ENCODE results near the gene GIPR. TPM values are rescaled to one million over a fixed set of nuclear protein-coding genes. Genes with fewer than 3 reads are reported as not detected.

Gene GIPR, protein sequence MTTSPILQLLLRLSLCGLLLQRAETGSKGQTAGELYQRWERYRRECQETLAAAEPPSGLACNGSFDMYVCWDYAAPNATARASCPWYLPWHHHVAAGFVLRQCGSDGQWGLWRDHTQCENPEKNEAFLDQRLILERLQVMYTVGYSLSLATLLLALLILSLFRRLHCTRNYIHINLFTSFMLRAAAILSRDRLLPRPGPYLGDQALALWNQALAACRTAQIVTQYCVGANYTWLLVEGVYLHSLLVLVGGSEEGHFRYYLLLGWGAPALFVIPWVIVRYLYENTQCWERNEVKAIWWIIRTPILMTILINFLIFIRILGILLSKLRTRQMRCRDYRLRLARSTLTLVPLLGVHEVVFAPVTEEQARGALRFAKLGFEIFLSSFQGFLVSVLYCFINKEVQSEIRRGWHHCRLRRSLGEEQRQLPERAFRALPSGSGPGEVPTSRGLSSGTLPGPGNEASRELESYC
- total RNA-seq (2016; rRNA removed; fragmentation: Illumina TruSeq; extraction: Trizol): 0.15 TPM in 1 of 2 replicates, not detected in the other
- total RNA-seq (2016; cell fraction: cytosol; rRNA removed; fragmentation: Illumina TruSeq; extraction: Trizol; ENCODE audit: low read depth): not detected in 2 replicates
- not detected in 2 replicates for total RNA-seq (2016; cell fraction: insoluble cytoplasmic fraction; rRNA removed; fragmentation: Illumina TruSeq; extraction: Trizol)
- 0.07 TPM in 1 of 2 replicates, not detected in the other for total RNA-seq (2016; cell fraction: membrane; rRNA removed; fragmentation: Illumina TruSeq; extraction: Trizol)
- total RNA-seq (2016; cell fraction: nucleus; rRNA removed; fragmentation: Illumina TruSeq; extraction: Trizol): not detected in 2 replicates
- polyA plus RNA-seq (2011; rRNA removed): 1.2 and 1.7 TPM in 2 replicates
- 0.23 and 0.27 TPM in 2 replicates for polyA plus RNA-seq (2011; cell fraction: cytosol; rRNA removed)
- polyA plus RNA-seq (2011; cell fraction: nucleus; rRNA removed): 10.6 TPM in 2 replicates
- 1.3 and 2.2 TPM in 2 replicates for polyA plus RNA-seq (2012)
- polyA plus RNA-seq (2016; cell fraction: cytosol; fragmentation: Illumina TruSeq; extraction: Trizol; ENCODE audit: low read depth): not detected in 2 replicates
- polyA plus RNA-seq (2016; cell fraction: insoluble cytoplasmic fraction; fragmentation: Illumina TruSeq; extraction: Trizol; ENCODE audit: low read depth): not detected in 2 replicates
- not detected in 2 replicates for polyA plus RNA-seq (2016; cell fraction: membrane; fragmentation: Illumina TruSeq; extraction: Trizol; ENCODE audit: low read depth)
- polyA plus RNA-seq (2016; cell fraction: nucleus; fragmentation: Illumina TruSeq; extraction: Trizol; ENCODE audit: insufficient read depth, low read depth): 0.31 TPM in 2 replicates
- polyA minus RNA-seq (2011; rRNA and poly(A)+ RNA removed; ENCODE audit: low replicate concordance): 0.47 and 2.5 TPM in 2 replicates
- polyA minus RNA-seq (2011; cell fraction: cytosol; rRNA and poly(A)+ RNA removed): 0.59 TPM in 1 of 2 replicates, not detected in the other
- 4.5 and 7.2 TPM in 2 replicates for polyA minus RNA-seq (2011; cell fraction: nucleus; rRNA and poly(A)+ RNA removed)
- percentile 24 among the genes with signal in this experiment for Bru-seq, nascent RNA
- percentile 20 among the genes with signal in this experiment for BruChase-seq, experiment 1, labeled RNA remaining after a 6-hour chase
- percentile 21 among the genes with signal in this experiment for BruChase-seq, experiment 2, labeled RNA remaining after a 2-hour chase
- long read RNA-seq, experiment 1, partial matches to known transcripts: 0 of 1 reads
- long read RNA-seq, experiment 1, other reads (novel, unspliced or antisense): 1 of 1 reads
- long read RNA-seq, experiment 2, partial matches to known transcripts: 0 of 1 reads
- long read RNA-seq, experiment 2, other reads (novel, unspliced or antisense): 1 of 1 reads

- H3K79me2 ChIP-seq (ENCODE audit: insufficient read depth, low read length): no peaks in the 10 kb centered on the region
- no peak for FAIRE-seq
- no peaks in the 10 kb centered on the region for H3K9me3 ChIP-seq (ENCODE audit: low read length)
- in situ Hi-C loops (cut with HindIII; ENCODE audit: extremely low pct_ligation_motif_present, low pct_unique_long_range_greater_than_20kb) (no loop called here), intact Hi-C loops (cut with micrococcal nuclease; ENCODE audit: unreplicated experiment) (no loop called here)
- ATAC-seq: peak; percentile 61
- POLR2A ChIA-PET: interaction anchor here (0.8 to 2.4 kb wide), 4 partner anchors 10 to 84 kb away, joined by 3 to 12 read pairs (median 4); partner anchors contain the start of genes QPCTL and SNRPD2
- H4K20me1 ChIP-seq (ENCODE audit: insufficient read depth, low read length): no peaks in the 10 kb centered on the region
- H3K4me2 ChIP-seq (ENCODE audit: low read depth, low read length): peak within 1 kb of the TSS; percentile 96
- peak within 1 kb of the TSS; percentile 35; the same call in 1 of the 2 replicates for H3K9ac ChIP-seq (ENCODE audit: insufficient read depth, low read depth, low read length)
- no peak within 1 kb of the TSS for H3K27ac ChIP-seq (ENCODE audit: extremely low read length, insufficient read depth, low read length)
- H3K4me3 ChIP-seq (replicated peaks in 1 of 3; ENCODE audit: insufficient read depth in 1 of 3, low read depth in 2 of 3, low read length in 3 of 3): peak within 1 kb of the TSS; percentile 60 to 78 (median 65)
- CTCF ChIA-PET (ENCODE audit: low intra/inter-chr PET ratio, low total read pairs): no interaction called here
- no peaks in the 10 kb centered on the region for H3K36me3 ChIP-seq (replicated peaks in 1 of 2; ENCODE audit: control insufficient read depth in 1 of 2, insufficient read depth in 2 of 2, low read length in 2 of 2)
- BruUV-seq (replicated peaks): no TSS peak
- peak within 1 kb of the TSS; percentile 72 for H2AFZ ChIP-seq (ENCODE audit: low read length)
- H3K4me1 ChIP-seq (ENCODE audit: insufficient read depth, low read length): peaks cover 44% of the 10 kb centered on the region
- WGBS (ENCODE audit: low lambda C conversion rate): 4% methylated on average over 4 of the region's 15 CpGs
- peaks cover 2 to 11% of the 10 kb centered on the region in 2 experiments; a peak in 3 of 5 replicates for H3K27me3 ChIP-seq (ENCODE audit: control insufficient read depth in 1 of 2, insufficient read depth in 2 of 2, low read length in 2 of 2)
- peak; percentile 44 for DNase-seq (ENCODE audit: low spot score)
- TF ChIP-seq MEIS2 (CRISPR knock-in tag; IDR thresholded peaks at IDR 0.05) (0 out of 2 replicates have a peak, but pooled peaks have one; percentile 31), IKZF1 (IDR thresholded peaks at IDR 0.05) (no peak), SIX4 (CRISPR knock-in tag; IDR thresholded peaks at IDR 0.05) (no peak), NR1H2 (CRISPR knock-in tag; IDR thresholded peaks at IDR 0.05; ENCODE audit: borderline replicate concordance, low read depth) (no peak), ZBTB7A (CRISPR knock-in tag; IDR thresholded peaks at IDR 0.05) (no peak), SRSF1 (optimal IDR thresholded peaks at IDR 0.05; ENCODE audit: low read depth, low read length) (no peak), ZC3H13 (CRISPR knock-in tag; IDR thresholded peaks at IDR 0.05) (no peak), ZBTB14 (CRISPR knock-in tag; IDR thresholded peaks at IDR 0.05) (no peak), ZNF382 (CRISPR knock-in tag; IDR thresholded peaks at IDR 0.05; ENCODE audit: borderline replicate concordance) (no peak), HNRNPLL (IDR thresholded peaks at IDR 0.05; ENCODE audit: low read depth, low read length, poor library complexity, severe bottlenecking) (peak; percentile 18), CREB1 (IDR thresholded peaks at IDR 0.05) (peak; percentile 42; the same call in 1 of the 2 replicates), CREB1 (CRISPR knock-in tag; IDR thresholded peaks at IDR 0.05) (no peak), SNRNP70 (IDR thresholded peaks at IDR 0.05; ENCODE audit: low read depth, low read length) (no peak), ZNF709 (CRISPR knock-in tag; IDR thresholded peaks at IDR 0.05) (no peak)
- TF ChIP-seq, protein P1, sequence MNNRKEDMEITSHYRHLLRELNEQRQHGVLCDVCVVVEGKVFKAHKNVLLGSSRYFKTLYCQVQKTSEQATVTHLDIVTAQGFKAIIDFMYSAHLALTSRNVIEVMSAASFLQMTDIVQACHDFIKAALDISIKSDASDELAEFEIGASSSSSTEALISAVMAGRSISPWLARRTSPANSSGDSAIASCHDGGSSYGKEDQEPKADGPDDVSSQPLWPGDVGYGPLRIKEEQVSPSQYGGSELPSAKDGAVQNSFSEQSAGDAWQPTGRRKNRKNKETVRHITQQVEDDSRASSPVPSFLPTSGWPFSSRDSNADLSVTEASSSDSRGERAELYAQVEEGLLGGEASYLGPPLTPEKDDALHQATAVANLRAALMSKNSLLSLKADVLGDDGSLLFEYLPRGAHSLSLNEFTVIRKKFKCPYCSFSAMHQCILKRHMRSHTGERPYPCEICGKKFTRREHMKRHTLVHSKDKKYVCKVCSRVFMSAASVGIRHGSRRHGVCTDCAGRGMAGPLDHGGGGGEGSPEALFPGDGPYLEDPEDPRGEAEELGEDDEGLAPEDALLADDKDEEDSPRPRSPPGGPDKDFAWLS (CRISPR knock-in tag; IDR thresholded peaks at IDR 0.05; ENCODE audit: borderline replicate concordance): no peak
Observed at GRCh38 chr19:45667620-45668341, at the start of gene GIPR. TSS of gene GIPR (plus strand) at chr19:45668221. CDS start at chr19:45669521, 1,300 bp downstream.
